Esophagus mucosa (tissue), 1 donor: ENCODE results near the gene TRAF7. TPM values are rescaled to one million over a fixed set of nuclear protein-coding genes. Genes with fewer than 3 reads are reported as not detected.

Source experiments
- ATAC-seq: fragments of 200-7000 bp; cut with Tn5 transposase; one replicate; pipeline ENCODE4 v1.9.1; 2020
- total RNA-seq: library from RNA; stranded (reverse); gene quantifications from one replicate; pipeline ENCODE4 v1.2.4, GENCODE V29; 2023
- donor health status: DM: yes; HTN: yes; CAD: no.

TRAF7 gene
- total RNA-seq, 1 donor from 2014 or later, result 96.6 TPM

GRCh38 chr16:2166263-2167067 is 10.9 kb downstream of the TRAF7 start:
- ATAC-seq, result no peak

GRCh38 chr16:2167068-2167638 is 11.6 kb downstream of the TRAF7 start:
- ATAC-seq, result no peak

- peak; percentile 14 for ATAC-seq
These were observed 14.5 kb downstream of the TRAF7 start for GRCh38 chr16:2170080-2170479.

GRCh38 chr16:2170587-2171435 is 15.2 kb downstream of the TRAF7 start:
- ATAC-seq, result no peak

GRCh38 chr16:2171601-2172178 is 16.1 kb downstream of the TRAF7 start:
- no peak for ATAC-seq

GRCh38 chr16:2172688-2173335 is 17.2 kb downstream of the TRAF7 start:
- ATAC-seq, result no peak

GRCh38 chr16:2173366-2173765 is 17.8 kb downstream of the TRAF7 start:
- ATAC-seq, result no peak

- no peak for ATAC-seq
These were observed 18.3 kb downstream of the TRAF7 start for GRCh38 chr16:2173916-2174315.

GRCh38 chr16:2174396-2175131 is 19.0 kb downstream of the TRAF7 start:
- no peak for ATAC-seq

- peak; percentile 7 for ATAC-seq
These were observed 19.9 kb downstream of the TRAF7 start for GRCh38 chr16:2175454-2175853.

- no peak for ATAC-seq
These were observed 20.5 kb downstream of the TRAF7 start for GRCh38 chr16:2176047-2176446.

GRCh38 chr16:2177101-2177500 is 21.5 kb downstream of the TRAF7 start:
- no peak for ATAC-seq

GRCh38 chr16:2177561-2177960 is 22.0 kb downstream of the TRAF7 start:
- ATAC-seq, result no peak

GRCh38 chr16:2178321-2179106 is 22.9 kb downstream of the TRAF7 start:
- ATAC-seq, result peak; percentile 62

- no peak for ATAC-seq
These were observed 23.5 kb downstream of the TRAF7 start for GRCh38 chr16:2179107-2179501.

GRCh38 chr16:2179576-2179975 is 24.0 kb downstream of the TRAF7 start:
- peak; percentile 17 for ATAC-seq

- no peak for ATAC-seq
These were observed 24.9 kb downstream of the TRAF7 start for GRCh38 chr16:2180461-2180860.

- no peak for ATAC-seq
These were observed 25.7 kb downstream of the TRAF7 start for GRCh38 chr16:2180962-2181923.

- no peak for ATAC-seq
These were observed 26.4 kb downstream of the TRAF7 start for GRCh38 chr16:2181952-2182351.

- ATAC-seq, result no peak
These were observed 28.1 kb downstream of the TRAF7 start for GRCh38 chr16:2183671-2184070.
